ENCODE results near the gene SLC13A5. TPM values are rescaled to one million over a fixed set of nuclear protein-coding genes. Genes with fewer than 3 reads are reported as not detected.

SLC13A5 gene
- total RNA-seq, 1 donor from 2014 or later = 0.21 TPM

DNA sequence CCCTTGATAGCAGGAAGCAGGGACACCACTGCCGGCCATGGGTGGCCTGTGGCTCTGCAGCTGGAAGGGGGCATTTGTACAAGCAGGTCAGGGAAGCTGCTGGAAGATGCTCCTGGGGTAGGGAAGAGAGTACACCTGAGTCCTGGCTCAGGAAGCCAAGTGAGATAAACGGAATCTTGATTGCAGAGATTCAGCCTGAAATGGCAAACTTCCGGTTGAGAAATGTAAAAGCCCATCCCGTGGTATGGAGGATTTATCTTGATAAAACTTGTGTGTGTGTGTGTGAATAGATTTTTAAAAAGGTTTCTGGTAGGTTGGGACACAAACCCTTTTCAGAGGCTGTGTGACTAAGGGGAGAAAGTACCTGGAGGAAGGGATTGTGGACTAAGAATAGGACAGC lies 32.0 kb downstream of the SLC13A5 start:
- TF ChIP-seq CTCF (IDR thresholded peaks at IDR 0.05) = no peak
- no peaks in the 10 kb centered on the region for H3K4me1 ChIP-seq
- no peak for DNase-seq (ENCODE audit: low spot score in 2 of 2)
- no peak overlapping the region for H3K27ac ChIP-seq
- H3K27me3 ChIP-seq = no peaks in the 10 kb centered on the region
- no peaks in the 10 kb centered on the region for H3K9me3 ChIP-seq
- no peak overlapping the region for H3K4me3 ChIP-seq
- intact Hi-C loops (cut with DNase I) = no loop called here
- no peaks in the 10 kb centered on the region for H3K36me3 ChIP-seq

- Histone ChIP-seq H3K4me1 (no peaks in the 10 kb centered on the region), H3K9me3 (no peaks in the 10 kb centered on the region), H3K27me3 (no peaks in the 10 kb centered on the region), H3K27ac (no peak overlapping the region), H3K4me3 (no peak overlapping the region), H3K36me3 (no peaks in the 10 kb centered on the region)
- DNase-seq (ENCODE audit: low spot score in 2 of 2) = no peak
- intact Hi-C loops (cut with DNase I) = no loop called here
- TF ChIP-seq CTCF (IDR thresholded peaks at IDR 0.05) = no peak
Observed at GRCh38 chr17:6679241-6679640, 33.9 kb downstream of the SLC13A5 start.

GRCh38 chr17:6677946-6678345 lies 35.2 kb downstream of the SLC13A5 start:
- H3K9me3 ChIP-seq = no peaks in the 10 kb centered on the region
- intact Hi-C loops (cut with DNase I) = no loop called here
- no peaks in the 10 kb centered on the region for H3K36me3 ChIP-seq
- no peak overlapping the region for H3K4me3 ChIP-seq
- no peaks in the 10 kb centered on the region for H3K4me1 ChIP-seq
- DNase-seq (ENCODE audit: low spot score in 2 of 2) = no peak
- H3K27me3 ChIP-seq = no peaks in the 10 kb centered on the region
- no peak overlapping the region for H3K27ac ChIP-seq
- TF ChIP-seq CTCF (IDR thresholded peaks at IDR 0.05) = no peak

DNA sequence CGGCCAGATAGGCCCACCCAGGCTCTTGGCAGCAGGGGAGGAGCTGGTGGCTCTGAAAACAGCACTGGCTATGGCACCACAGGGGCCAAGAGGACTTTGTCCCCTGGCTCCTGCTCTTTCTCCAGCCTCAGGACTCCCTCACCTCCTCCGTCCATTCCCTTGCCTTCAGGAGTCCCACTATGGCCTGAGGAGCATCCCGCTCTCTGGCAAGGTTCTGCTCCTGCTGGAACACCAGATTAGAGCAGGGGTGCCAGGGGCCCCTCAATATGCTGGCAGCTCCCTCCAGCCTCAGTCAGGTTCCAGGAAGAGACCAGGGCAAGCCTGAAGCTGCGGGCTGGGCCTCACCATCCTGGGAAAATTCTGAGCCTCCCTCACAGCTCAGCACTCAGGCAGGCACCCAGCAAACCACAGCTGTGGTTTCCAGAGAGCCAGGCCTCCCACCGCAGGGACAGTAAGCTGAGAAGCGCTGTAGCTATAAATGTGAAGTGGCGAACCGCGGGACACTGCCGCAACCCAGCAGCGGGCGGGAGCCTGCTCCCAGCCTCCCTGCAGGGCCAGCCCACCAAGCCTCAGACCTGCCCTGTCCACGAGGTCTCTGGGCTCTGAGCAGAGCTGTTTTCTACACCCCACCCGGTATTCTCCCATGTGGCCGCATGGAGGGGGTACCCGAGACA lies 35.9 kb downstream of the SLC13A5 start:
- H3K27me3 ChIP-seq = no peaks in the 10 kb centered on the region
- no peaks in the 10 kb centered on the region for H3K4me1 ChIP-seq
- intact Hi-C loops (cut with DNase I) = no loop called here
- no peak overlapping the region for H3K27ac ChIP-seq
- no peak for TF ChIP-seq CTCF (IDR thresholded peaks at IDR 0.05)
- H3K9me3 ChIP-seq = no peaks in the 10 kb centered on the region
- DNase-seq (ENCODE audit: low spot score in 2 of 2) = no peak
- no peak overlapping the region for H3K4me3 ChIP-seq
- no peaks in the 10 kb centered on the region for H3K36me3 ChIP-seq

DNA sequence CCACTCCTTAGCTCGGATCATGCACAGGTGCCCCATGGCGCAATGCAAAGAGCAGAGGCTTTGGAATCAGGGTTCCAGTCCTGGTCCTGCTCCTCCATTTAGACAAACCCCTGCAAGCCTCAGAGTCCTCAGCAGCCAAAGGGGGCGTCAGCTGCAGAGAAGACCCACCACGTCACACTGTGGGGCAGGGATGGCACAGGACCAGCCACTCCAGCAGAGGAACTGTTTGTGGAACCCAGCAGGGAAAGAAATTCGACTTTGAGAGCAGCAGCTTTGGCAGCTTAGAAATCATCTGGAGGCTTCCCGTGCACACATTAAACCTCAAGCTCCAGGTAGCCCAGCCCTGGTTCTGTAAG lies 36.4 kb downstream of the SLC13A5 start:
- Histone ChIP-seq H3K27me3 (no peaks in the 10 kb centered on the region), H3K36me3 (no peaks in the 10 kb centered on the region), H3K9me3 (no peaks in the 10 kb centered on the region), H3K4me1 (no peaks in the 10 kb centered on the region), H3K4me3 (no peak overlapping the region), H3K27ac (no peak overlapping the region)
- TF ChIP-seq CTCF (IDR thresholded peaks at IDR 0.05) = no peak
- intact Hi-C loops (cut with DNase I) = no loop called here
- no peak for DNase-seq (ENCODE audit: low spot score in 2 of 2)
